ENCODE measurements around the gene TMEM176B.

The TMEM176B gene

DNA sequence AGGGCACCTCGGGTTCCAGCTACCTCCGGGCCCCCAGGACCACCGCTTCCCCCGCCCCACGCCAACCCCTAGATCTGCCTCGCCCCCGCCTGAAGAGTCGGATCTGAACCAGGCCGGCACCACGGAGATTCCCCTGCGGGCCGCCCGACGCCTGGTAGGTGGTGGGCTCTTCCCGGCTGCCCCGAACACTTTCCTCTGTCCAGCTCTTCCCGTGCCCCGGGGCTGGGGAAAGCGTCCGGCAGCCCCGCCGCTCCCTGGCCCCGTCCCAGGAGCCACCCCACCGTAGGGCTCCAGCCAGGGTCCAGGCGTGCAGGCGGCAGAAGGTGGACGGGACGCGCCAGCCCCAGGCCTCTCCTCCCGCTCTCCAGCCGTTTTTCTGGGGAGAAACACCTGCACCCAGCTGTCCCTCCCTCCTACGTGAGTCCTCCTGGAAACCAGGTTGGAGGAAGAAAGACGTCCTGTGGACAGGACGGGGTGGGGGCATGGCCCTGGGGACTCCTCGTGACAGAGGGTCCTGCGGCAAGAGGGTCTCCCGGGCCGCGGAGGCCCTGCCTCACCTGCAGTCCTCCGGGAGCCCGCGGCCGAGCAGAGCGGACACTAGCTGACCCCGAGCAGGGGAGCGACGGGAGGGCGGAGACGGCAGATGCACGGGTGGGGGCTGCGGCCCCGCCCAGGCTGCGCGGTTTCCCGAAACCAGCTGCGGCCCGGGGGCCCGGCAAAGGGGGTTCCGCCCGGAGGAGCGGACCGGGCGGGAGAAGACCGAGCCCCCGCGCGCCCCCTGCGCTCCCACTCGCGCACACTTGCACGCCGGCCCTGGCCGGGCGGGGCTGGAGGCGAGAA is at the start of gene TMEM176B:
Gene TMEM176B, minus strand, starts transcription at position 624 of the 840 bp plus-strand sequence. CDS start 3,795 bp downstream, outside the sequence.
- FAIRE-seq, result no peak

GRCh38 chr7:150849204-150849775 is 49.1 kb upstream of the TMEM176B start:
- no peak for FAIRE-seq

- FAIRE-seq, result no peak
These were observed 48.5 kb upstream of the TMEM176B start for GRCh38 chr7:150848561-150849115.

DNA sequence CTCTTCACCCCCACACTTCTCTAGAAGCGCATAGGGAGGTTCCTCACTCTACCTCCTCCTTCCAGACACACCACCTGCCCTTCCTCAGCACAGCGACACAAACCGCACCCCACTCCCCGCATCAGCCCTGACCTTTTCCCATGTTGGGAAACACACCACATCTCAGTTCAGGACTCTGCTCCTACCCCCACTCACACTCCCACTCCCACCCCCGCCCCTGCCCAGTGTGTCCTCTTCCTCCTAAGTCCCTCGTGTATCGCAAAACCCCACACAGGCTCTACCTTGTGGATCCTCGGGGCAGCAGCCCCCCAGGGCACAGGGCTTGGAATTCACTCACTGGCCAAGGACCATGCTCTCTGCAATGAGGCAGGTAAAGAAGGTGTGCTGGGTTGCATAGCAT is 47.9 kb upstream of the TMEM176B start:
- FAIRE-seq, result no peak

GRCh38 chr7:150847536-150847935 is 47.4 kb upstream of the TMEM176B start:
- no peak for FAIRE-seq

DNA sequence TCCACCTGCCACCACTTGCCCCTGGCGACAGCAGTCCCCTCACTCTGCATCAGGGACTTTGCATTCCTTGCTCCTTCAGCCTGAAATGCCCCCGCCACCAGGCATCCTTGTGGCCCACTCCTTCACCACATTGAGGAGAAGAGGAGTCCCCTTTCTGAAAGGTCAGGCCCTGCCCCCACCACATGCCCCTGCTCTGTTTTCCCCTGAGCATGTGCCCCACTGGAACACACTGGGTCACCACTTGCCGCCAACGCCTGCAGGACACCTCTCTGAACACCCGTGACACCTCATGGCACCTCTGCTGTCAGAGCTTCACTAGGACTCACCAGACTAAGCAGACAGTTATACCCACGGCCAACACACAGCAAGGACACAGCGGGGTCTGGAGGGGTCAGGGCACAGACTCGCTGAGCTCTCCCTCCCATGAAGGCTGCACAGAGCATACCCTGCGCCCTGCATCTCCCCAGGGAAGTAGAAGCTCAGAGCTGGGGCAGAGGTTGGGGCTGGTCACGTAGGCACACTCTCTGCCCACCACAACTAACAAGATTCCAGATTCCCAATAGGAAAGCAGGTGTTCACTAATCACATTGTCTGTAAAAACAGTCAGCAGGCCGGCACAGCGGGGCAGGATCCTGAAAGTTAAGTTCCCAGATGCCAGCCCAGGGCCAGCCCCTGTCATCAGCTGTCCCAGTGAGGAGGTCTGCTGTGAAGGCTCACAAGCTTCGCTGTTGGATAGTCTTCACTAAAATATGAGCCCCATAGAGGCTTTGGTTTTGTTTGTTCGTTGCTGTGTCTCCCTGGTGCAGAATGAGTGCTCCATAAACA is 46.3 kb upstream of the TMEM176B start:
- no peak for FAIRE-seq

DNA sequence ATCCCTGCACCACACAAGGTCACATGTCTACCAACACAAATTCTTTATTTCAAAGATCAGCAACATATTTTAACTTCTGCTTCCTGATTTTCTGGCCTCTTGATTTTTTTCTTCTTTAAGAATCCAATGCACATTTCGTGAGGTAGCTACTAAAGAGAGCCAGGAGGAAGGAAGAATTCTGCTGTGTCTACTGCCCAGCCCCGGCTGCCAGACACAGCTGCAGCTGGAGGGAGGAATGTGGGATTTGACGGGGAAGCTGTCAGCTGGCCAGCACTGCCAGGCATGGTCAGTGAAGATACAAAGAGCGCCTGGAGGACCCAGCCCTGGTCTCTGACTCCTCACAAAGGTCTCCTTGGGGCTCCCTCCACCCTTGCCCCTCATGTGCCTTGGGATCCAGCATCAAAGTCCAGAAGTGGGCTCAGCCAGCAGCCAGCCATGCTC is 45.3 kb upstream of the TMEM176B start:
- FAIRE-seq, result no peak

DNA sequence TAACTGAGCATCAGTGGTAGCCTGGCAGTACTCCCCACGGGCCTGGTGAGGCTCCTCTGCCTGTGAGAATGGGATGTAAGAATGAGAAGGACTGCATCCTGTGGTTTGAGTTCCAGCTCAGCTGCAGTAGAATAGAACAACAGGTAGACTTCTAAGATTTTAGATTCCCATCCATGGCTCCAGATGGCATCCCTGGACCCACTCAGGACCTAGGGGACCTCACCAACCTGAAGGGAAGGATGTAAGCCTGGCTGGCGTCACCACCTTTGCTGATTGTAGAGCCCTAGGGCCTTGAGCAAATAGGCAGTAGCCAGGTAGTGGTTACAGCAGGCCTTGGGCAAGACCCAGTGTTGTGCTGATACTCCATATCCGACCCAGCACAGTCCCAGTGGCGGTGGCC is 42.6 kb upstream of the TMEM176B start:
- FAIRE-seq, result no peak

- no peak for FAIRE-seq
These were observed 41.9 kb upstream of the TMEM176B start for GRCh38 chr7:150842018-150842417.

- FAIRE-seq, result no peak
These were observed 38.9 kb upstream of the TMEM176B start for GRCh38 chr7:150838965-150839650.

DNA sequence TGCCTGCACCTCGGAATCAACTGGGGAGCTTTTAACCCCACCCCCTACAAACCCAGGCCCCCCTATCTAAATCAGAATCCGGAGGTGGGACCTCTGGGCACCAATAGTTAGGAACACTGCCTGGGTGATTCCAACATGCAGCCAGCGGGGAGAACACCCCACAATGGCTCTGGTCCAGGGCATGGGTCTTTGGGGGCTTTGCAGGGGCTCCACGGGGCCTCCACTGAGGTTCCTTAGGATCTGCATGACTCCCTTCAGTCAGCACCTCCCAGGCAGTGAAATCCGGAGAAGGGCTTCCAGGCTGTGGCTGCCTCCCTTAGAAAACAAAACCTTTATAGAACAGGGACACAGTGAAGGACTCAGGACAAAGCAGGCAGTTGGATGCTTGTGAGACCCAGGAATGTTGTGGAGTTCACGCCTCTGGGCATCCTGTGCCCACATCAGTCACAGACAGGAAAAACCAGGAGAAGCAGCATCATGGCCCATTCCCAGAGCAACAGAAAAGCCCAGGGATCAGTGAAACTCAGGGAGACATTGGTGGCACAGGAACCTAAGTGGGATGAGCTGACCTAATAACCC is 35.6 kb upstream of the TMEM176B start:
- FAIRE-seq, result no peak

GRCh38 chr7:150835019-150835418 is 34.9 kb upstream of the TMEM176B start:
- no peak for FAIRE-seq

GRCh38 chr7:150831851-150832250 is 31.7 kb upstream of the TMEM176B start:
- no peak for FAIRE-seq

- no peak for FAIRE-seq
These were observed 30.8 kb upstream of the TMEM176B start for GRCh38 chr7:150830937-150831336.

GRCh38 chr7:150829426-150829825 is 29.3 kb upstream of the TMEM176B start:
- no peak for FAIRE-seq

GRCh38 chr7:150828384-150828783 is 28.2 kb upstream of the TMEM176B start:
- no peak for FAIRE-seq

- no peak for FAIRE-seq
These were observed 26.1 kb upstream of the TMEM176B start for GRCh38 chr7:150826061-150826849.

- FAIRE-seq, result no peak
These were observed 24.4 kb upstream of the TMEM176B start for GRCh38 chr7:150824379-150825177.

GRCh38 chr7:150823484-150824126 is 23.4 kb upstream of the TMEM176B start:
- no peak for FAIRE-seq

GRCh38 chr7:150823043-150823442 is 22.9 kb upstream of the TMEM176B start:
- no peak for FAIRE-seq
